Peyer's patch (tissue), 4 donors: ENCODE measurements around the gene MYBPC1. TPM values are rescaled to one million over a fixed set of nuclear protein-coding genes. Genes with fewer than 3 reads are reported as not detected.
A peak's percentile ranks its signal among the peaks of the same experiment; 100 is the strongest.
"Not testable (repeated sequence)": the region's sequence is repeated elsewhere in the genome, so short reads cannot be mapped to it uniquely, and the experiment has no call there.

Source experiments
- DNase-seq, 3 donors: peaks; one replicate each; pipeline ENCODE4 v3.0.0-alpha.2; 2017 to 2019
- H3K27ac ChIP-seq, 4 donors: fragments of 200-600 bp; sonication (generic); one replicate each; pipeline ENCODE4 v1.5.1; 2016 to 2019
- H3K27me3 ChIP-seq, 2 donors: fragments of 200-600 bp; sonication (generic); one replicate each; pipeline ENCODE4 v1.5.1; 2019
- H3K36me3 ChIP-seq, 3 donors: fragments of 200-600 bp; sonication (generic); one replicate each; pipeline ENCODE4 v1.5.1; 2016 to 2019
- H3K4me1 ChIP-seq, 4 donors: fragments of 200-600 bp; sonication (generic); one replicate each; pipeline ENCODE4 v1.5.1; 2016 to 2019
- H3K4me3 ChIP-seq, 4 donors: fragments of 200-600 bp; sonication (generic); 1 replicate in 3 of 4; 2 replicates in 1 of 4; pipeline ENCODE4 v1.5.1; 2016 to 2019; ENCODE audit warnings: mild to moderate bottlenecking in 1 of 4
- H3K9me3 ChIP-seq, 4 donors: fragments of 200-600 bp; sonication (generic); one replicate each; pipeline ENCODE4 v1.5.1; 2016 to 2019; ENCODE audit warnings: mild to moderate bottlenecking in 1 of 4
- POLR2A ChIP-seq, 2 donors: fragments of 450-650 bp; IDR thresholded peaks; one replicate each; pipeline ENCODE4 v1.5.1; 2017; ENCODE audit warnings: antibody characterized with exemption in 2 of 2, mild to moderate bottlenecking in 2 of 2, moderate library complexity in 2 of 2
- total RNA-seq, 4 donors: library from RNA; depleted of rRNA; stranded (reverse); fragments of >200 nt; gene quantifications; one replicate each; pipeline ENCODE4 v1.1.0, GENCODE V29; 2016
- TF ChIP-seq, protein P1 (sequence below), 6 experiments: fragments of 450-650 bp in 4 of 6; fragments of 200-600 bp in 2 of 6; sonication (generic) in 1 of 6; IDR thresholded peaks; one replicate each; pipeline ENCODE4 v1.5.1; 2017 to 2019; ENCODE audit warnings: antibody characterized with exemption in 6 of 6, mild to moderate bottlenecking in 3 of 6, moderate library complexity in 1 of 6

MYBPC1 gene
- total RNA-seq, 4 donors from 2014 or later = 19.4 to 141 (median 63.9) TPM; not detected in 1

DNA sequence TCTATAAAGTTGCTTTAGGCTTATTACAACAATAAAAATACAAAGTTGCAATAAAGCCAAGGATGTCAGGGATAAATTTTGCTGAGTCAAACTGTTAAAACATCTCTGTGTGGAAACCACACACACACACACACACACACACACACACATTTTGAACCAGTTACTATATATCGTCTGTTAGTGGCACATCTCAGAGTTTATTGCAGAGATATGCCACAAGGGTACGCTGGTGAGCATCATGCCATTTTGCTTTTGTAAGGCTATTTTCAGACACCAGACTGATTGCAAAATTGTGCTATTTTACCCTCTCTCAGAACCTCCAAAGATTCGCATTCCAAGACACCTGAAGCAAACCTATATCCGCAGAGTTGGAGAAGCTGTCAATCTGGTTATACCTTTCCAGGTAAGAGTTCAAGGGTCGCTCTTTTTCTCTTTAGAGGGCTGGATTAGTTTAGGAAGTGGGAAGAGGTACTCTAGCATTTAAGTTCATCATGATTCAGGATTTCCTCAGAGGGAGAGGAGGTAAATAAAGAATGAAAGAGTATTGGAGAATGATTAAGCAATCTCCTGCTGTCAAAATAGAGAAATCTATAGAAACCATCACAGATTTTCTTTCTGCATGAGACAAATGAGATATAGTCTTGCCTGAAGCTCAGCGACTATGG is 75.4 kb downstream of the MYBPC1 start:
- peak in 2 of 3 donors; percentile 21 to 73 for DNase-seq
- Histone ChIP-seq H3K27me3 (no peaks in the 10 kb centered on the region), H3K4me1 (peaks cover 0 to 8% (median 7%) of the 10 kb centered on the region in 4 donors), H3K36me3 (no peaks in the 10 kb centered on the region), H3K4me3 (no peak overlapping the region), H3K9me3 (no peaks in the 10 kb centered on the region), H3K27ac (no peak overlapping the region)
- no peak for TF ChIP-seq POLR2A (IDR thresholded peaks at IDR 0.05)
- TF ChIP-seq, protein P1, sequence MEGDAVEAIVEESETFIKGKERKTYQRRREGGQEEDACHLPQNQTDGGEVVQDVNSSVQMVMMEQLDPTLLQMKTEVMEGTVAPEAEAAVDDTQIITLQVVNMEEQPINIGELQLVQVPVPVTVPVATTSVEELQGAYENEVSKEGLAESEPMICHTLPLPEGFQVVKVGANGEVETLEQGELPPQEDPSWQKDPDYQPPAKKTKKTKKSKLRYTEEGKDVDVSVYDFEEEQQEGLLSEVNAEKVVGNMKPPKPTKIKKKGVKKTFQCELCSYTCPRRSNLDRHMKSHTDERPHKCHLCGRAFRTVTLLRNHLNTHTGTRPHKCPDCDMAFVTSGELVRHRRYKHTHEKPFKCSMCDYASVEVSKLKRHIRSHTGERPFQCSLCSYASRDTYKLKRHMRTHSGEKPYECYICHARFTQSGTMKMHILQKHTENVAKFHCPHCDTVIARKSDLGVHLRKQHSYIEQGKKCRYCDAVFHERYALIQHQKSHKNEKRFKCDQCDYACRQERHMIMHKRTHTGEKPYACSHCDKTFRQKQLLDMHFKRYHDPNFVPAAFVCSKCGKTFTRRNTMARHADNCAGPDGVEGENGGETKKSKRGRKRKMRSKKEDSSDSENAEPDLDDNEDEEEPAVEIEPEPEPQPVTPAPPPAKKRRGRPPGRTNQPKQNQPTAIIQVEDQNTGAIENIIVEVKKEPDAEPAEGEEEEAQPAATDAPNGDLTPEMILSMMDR (IDR thresholded peaks at IDR 0.05) = peak in 5 of 6 experiments; percentile 40 to 78 (median 75)

DNA sequence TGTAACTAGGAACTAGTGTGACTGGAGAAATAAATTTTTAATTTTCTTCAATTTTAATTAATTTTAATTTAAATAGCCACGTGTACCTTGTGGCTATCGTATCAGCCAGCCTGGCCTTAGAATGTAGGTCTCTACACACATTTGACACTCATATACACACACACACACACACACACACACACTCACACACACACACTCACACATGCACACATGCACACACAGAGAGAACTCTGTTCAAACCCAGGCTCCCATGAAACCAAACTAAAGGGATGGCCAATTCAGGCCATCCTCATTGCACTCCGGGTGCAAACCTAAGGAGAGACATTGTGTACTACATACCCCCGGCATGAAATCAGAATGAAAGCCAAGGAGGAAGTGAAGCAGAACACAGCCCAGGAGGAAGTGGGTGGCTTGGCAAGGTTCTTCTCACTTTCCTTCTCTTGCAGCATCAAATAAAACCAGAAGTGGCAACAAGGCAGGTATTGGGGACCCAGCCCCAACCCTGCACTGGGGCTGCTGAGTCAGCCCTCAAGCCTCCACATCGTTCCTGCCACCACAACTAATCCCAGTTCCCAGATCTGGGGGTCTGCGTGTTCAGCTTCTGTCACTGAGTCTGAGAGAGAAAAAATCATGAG is 76.5 kb downstream of the MYBPC1 start:
- DNase-seq = peak in 2 of 3 donors; percentile 61 to 80
- H3K9me3 ChIP-seq = no peaks in the 10 kb centered on the region
- no peak overlapping the region for H3K4me3 ChIP-seq
- H3K27me3 ChIP-seq = no peaks in the 10 kb centered on the region
- H3K36me3 ChIP-seq = no peaks in the 10 kb centered on the region
- H3K4me1 ChIP-seq = peaks cover 0 to 8% (median 7%) of the 10 kb centered on the region in 4 donors
- TF ChIP-seq, protein P1 (IDR thresholded peaks at IDR 0.05) = no peak
- TF ChIP-seq POLR2A (IDR thresholded peaks at IDR 0.05) = no peak
- peak overlapping the region in 3 of 4 donors; percentile 13 to 59 (median 46) for H3K27ac ChIP-seq

DNA sequence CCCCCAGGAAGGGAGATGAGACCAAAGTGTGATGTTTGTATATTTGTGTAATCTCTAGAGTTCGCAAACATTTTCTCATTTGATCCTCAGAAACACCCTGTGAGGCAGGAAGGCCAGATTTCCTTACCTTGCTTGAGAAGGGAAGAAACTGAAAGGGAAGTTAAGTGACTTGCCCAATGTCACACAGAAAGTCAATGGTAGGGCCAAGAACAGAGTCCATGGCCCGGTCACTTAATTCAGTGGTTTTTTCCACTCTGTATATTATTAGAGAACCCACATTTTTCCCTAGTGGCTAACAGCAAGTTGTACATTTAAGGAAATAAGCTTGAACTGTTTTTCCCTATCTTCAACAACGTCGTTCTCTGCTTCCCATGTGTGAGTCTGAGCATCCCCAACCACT is 77.1 kb downstream of the MYBPC1 start:
- TF ChIP-seq, protein P1 (IDR thresholded peaks at IDR 0.05) = no peak
- TF ChIP-seq POLR2A (IDR thresholded peaks at IDR 0.05) = no peak
- peak overlapping the region in 3 of 4 donors; percentile 13 to 59 (median 46) for H3K27ac ChIP-seq
- no peaks in the 10 kb centered on the region for H3K36me3 ChIP-seq
- DNase-seq = no peak
- no peak overlapping the region for H3K4me3 ChIP-seq
- H3K9me3 ChIP-seq = no peaks in the 10 kb centered on the region
- peaks cover 0 to 8% (median 7%) of the 10 kb centered on the region in 4 donors for H3K4me1 ChIP-seq
- no peaks in the 10 kb centered on the region for H3K27me3 ChIP-seq

DNA sequence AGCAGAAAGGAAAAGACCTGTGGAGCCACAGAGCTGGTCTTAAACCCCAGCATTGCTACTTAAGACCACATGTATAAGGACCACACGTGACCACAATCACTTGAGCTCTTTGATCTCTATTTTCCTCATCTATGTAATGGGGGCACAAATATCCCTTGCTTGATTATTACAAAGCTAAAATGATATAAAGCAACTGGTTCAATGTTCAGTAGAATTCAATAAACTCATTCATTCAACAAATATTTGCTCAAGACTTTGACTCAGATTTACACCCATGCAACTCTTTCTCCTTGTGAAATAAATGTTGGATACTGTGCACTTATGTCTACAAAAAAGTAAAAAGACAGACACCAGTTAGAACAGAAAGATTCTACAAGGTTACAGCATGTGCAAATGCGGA is 80.8 kb downstream of the MYBPC1 start:
- DNase-seq = no peak

DNA sequence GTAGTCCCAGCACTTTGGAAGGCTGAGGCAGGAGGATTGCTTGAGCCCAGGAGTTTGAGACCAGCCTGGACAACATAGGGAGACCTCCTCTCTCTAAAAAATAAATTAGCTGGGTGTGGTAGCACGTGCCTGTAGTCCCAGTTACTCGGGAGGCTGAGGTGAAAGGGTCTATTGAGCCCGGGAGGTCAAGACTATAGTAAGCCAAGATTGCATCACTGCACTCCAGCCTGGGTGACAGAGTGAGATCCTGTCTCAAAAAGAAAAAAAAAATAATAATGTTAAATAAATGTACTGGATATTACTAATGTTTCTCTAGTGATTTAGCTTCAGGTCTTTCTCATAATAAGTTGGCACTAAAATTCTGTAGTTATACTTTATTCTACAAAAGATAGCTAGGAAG is 81.7 kb downstream of the MYBPC1 start:
- not testable (repeated sequence) for H3K27me3 ChIP-seq, H3K9me3 ChIP-seq, H3K4me3 ChIP-seq, H3K27ac ChIP-seq, H3K36me3 ChIP-seq, DNase-seq, H3K4me1 ChIP-seq

More for the DNA sequence above, 80.8 kb downstream of the MYBPC1 start:
- TF ChIP-seq POLR2A (IDR thresholded peaks at IDR 0.05) = no peak
- TF ChIP-seq, protein P1 (IDR thresholded peaks at IDR 0.05) = no peak
- no peak overlapping the region for H3K27ac ChIP-seq
- H3K4me3 ChIP-seq = no peak overlapping the region
- H3K9me3 ChIP-seq = no peaks in the 10 kb centered on the region
- H3K27me3 ChIP-seq = no peaks in the 10 kb centered on the region
- no peaks in the 10 kb centered on the region for H3K36me3 ChIP-seq
- peaks cover 0 to 8% (median 7%) of the 10 kb centered on the region in 4 donors for H3K4me1 ChIP-seq

DNA sequence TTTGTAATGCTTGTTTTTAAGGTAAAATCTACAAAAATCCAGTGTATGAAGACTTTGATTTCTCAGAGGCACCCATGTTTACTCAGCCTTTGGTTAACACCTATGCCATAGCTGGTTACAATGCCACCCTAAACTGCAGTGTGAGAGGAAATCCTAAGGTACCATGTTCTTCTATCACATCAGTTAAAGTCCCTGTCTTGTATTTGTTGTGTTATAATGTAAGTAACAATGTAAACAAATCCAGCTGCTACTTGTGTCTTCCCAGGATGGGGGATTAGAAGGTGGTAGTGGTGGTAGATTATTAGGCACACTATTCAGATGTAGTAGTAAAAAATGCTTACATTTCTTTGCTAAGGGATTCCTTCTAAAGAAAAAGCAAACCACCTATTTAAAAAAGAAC is 83.3 kb downstream of the MYBPC1 start:
- no peak overlapping the region for H3K4me3 ChIP-seq
- no peaks in the 10 kb centered on the region for H3K4me1 ChIP-seq
- H3K27ac ChIP-seq = no peak overlapping the region
- TF ChIP-seq, protein P1 (IDR thresholded peaks at IDR 0.05) = no peak
- no peak for TF ChIP-seq POLR2A (IDR thresholded peaks at IDR 0.05)
- H3K36me3 ChIP-seq = no peaks in the 10 kb centered on the region
- DNase-seq = no peak
- no peaks in the 10 kb centered on the region for H3K27me3 ChIP-seq
- H3K9me3 ChIP-seq = no peaks in the 10 kb centered on the region
